AG04449 (cell line): Measurements from ENCODE around the gene PLA2G5.

ENCODE experiments used
- CTCF ChIA-PET: fragments of 350-600 bp; formaldehyde crosslinking; extraction: SDS; loops from one replicate; lab custom pipeline; 2021; ENCODE audit warnings: antibody characterized with exemption; lab: Yijun Ruan, JAX
- POLR2A ChIA-PET: fragments of 400-600, 350-600 bp; formaldehyde crosslinking; extraction: SDS; loops from one replicate; lab custom pipeline; 2020; ENCODE audit warnings: antibody characterized with exemption, inconsistent platforms; lab: Yijun Ruan, JAX
- DNase-seq: peaks from one replicate; pipeline ENCODE4 v3.0.0-alpha.2; 2010; ENCODE audit warnings: low read depth, low spot score
- H3K4me3 ChIP-seq: 2 replicates; pipeline ENCODE4 v1.5.1; 2011; ENCODE audit warnings: low read depth, mild to moderate bottlenecking, control low read depth, low read length
- CTCF ChIP-seq: IDR thresholded peaks from one replicate; pipeline ENCODE4 v1.5.1; 2011; ENCODE audit warnings: mild to moderate bottlenecking, moderate library complexity, low read length, control low read depth, inconsistent platforms; ENCODE audit not compliant: insufficient read depth; ENCODE audit errors: missing control alignments

PLA2G5 gene

DNA sequence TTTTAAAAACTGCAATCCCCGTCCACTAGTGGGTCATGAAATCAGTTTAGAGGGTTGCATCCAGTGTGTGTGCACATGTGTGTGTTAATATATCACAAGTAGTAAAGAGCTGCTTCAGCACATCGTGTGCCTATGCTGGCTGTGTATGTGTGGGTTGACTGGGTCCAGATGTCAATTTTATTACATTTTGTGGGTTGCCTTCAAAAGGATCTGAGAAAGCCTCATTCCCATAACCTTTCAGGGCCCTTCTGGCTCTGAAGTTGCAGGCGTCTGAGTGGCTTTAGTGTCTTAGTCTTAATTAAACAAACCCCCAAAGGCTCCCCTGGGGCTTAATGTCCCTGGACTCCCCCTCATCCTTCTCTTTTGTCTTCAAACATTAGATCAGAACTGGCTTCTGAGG lies 29.5 kb downstream of the PLA2G5 start:
- no peak for DNase-seq

DNA sequence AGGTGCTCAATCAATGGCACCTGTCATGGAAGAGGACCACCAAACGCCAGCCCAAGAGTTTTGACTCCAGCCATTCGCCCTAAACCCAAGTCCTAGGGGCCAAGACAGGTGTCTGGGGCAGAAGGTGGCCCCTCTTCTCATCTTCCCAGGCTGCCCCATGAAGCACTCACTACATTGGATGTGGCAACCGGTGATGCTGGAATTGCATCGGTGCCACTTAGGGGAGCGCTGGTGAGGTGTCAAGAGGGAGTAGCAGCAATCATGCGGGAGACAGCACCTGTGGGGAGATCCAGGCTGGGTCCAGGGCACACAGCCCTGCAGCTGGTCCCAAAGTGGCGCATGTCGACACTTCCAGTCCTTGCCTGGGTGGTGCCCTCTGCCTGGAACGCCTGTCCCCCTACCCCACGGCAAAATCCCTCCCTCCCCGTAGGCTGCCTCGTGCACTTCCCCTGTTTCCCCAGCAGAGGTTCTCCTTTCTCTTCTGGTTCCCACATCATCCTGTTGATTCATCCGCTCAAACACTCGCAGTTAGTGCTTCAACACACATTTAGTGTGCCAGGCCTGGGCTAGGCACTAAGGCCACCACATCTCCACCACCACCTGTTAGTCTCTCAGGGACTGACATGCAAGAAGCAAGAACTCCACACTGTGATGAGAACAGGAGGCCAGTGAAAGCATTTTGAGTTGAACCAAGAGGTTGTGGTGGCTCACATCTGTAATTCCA lies 30.8 kb downstream of the PLA2G5 start:
- no peak overlapping the region for H3K4me3 ChIP-seq
- TF ChIP-seq CTCF = peak; percentile 61
- no peak for DNase-seq
- POLR2A ChIA-PET = no interaction called here
- CTCF ChIA-PET = interaction anchor here (1.0 to 6.1 kb wide), 10 partner anchors 9 to 393 kb away, joined by 3 to 36 read pairs (median 4); no protein-coding TSS in a partner anchor

More for the DNA sequence above, 29.5 kb downstream of the PLA2G5 start:
- CTCF ChIA-PET = interaction anchor here (1.0 to 6.1 kb wide), 5 partner anchors 14 to 96 kb away, joined by 3 to 36 read pairs (median 3); no protein-coding TSS in a partner anchor
- POLR2A ChIA-PET = no interaction called here
- no peak for TF ChIP-seq CTCF
- no peak overlapping the region for H3K4me3 ChIP-seq

GRCh38 chr1:20102875-20103274 lies 32.9 kb downstream of the PLA2G5 start:
- DNase-seq = peak; percentile 5
- H3K4me3 ChIP-seq = no peak overlapping the region
- CTCF ChIA-PET = interaction anchor here (1.3 to 6.1 kb wide), 3 partner anchors 17 to 110 kb away, joined by 3 to 36 read pairs (median 3); no protein-coding TSS in a partner anchor
- TF ChIP-seq CTCF = no peak
- POLR2A ChIA-PET = no interaction called here

GRCh38 chr1:20105856-20106255 lies 35.9 kb downstream of the PLA2G5 start:
- TF ChIP-seq CTCF = no peak
- no peak for DNase-seq
- ChIA-PET POLR2A (no interaction called here), CTCF (no interaction called here)
- H3K4me3 ChIP-seq = no peak overlapping the region

DNA sequence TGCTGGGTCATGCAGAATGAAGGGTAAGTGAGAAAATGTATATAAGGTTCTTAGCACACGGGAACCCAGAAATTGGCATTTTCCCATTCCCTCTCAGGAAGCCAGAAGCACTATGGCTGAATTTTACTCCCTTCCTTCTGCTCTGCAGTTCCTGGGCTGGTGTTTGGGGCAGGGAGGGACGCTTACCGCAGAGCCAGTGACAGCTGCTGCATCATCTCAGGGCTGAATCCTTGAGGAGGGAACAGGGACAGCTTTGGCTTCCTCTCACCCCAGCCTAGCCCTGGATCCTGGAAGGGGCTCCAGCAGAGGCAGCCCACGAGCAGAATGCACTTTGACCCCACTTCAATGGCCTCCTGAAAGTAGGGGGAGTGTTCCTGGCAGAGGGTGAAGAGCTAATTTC lies 37.4 kb downstream of the PLA2G5 start:
- DNase-seq = no peak
- TF ChIP-seq CTCF = no peak
- ChIA-PET POLR2A (no interaction called here), CTCF (no interaction called here)
- H3K4me3 ChIP-seq = no peak overlapping the region

DNA sequence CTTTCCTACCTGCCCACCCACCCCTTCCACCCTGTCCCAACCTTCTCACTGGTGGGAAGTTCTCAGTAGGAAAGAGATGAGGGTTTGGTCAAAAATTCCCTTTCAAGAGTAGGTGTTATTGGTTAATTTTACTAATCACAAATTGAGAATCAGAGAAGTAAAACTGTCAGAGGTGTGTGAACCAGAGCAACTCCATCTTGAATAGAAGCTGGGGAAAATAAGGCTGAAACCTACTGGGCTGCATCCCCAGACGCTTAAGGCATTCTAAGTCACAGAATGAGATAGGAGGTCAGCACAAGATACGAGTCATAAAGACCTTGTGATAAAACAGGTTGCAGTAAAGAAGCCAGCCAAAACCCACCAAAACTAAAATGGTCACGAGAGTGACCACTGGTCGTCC lies 37.8 kb downstream of the PLA2G5 start:
- CTCF ChIA-PET = no interaction called here

More for the DNA sequence above, 37.8 kb downstream of the PLA2G5 start:
- H3K4me3 ChIP-seq = no peak overlapping the region
- no peak for TF ChIP-seq CTCF
- POLR2A ChIA-PET = no interaction called here
- DNase-seq = no peak
